ENCODE data around the gene CCM2L. TPM values are rescaled to one million over a fixed set of nuclear protein-coding genes. Genes with fewer than 3 reads are reported as not detected.
A peak's percentile ranks its signal among the peaks of the same experiment; 100 is the strongest.

The CCM2L gene
- total RNA-seq, 1 donor from 2014 or later: 0.11 TPM

DNA sequence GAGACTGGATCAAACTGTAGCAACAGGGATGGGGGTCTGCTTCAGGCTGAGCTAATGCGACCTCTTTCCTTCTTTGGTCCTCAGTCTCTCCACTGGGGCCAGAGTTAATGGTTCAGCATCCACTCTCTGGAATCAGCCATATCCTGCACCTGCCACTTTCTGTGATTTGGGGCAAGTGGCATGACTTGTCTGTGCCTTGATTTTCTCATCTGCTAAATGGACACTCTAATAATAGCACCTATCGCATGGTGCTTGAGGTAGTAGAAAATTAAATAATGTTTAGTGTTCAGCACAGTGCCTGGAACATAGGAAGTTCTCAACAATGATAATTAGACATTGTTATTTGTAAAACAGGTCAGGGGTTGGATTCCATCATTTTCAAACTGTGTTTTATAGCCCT lies 35.9 kb upstream of the CCM2L start:
- TF ChIP-seq EZH2 (IDR thresholded peaks at IDR 0.05; ENCODE audit: insufficient read depth, low read length): no peak
- TF ChIP-seq, protein P1, sequence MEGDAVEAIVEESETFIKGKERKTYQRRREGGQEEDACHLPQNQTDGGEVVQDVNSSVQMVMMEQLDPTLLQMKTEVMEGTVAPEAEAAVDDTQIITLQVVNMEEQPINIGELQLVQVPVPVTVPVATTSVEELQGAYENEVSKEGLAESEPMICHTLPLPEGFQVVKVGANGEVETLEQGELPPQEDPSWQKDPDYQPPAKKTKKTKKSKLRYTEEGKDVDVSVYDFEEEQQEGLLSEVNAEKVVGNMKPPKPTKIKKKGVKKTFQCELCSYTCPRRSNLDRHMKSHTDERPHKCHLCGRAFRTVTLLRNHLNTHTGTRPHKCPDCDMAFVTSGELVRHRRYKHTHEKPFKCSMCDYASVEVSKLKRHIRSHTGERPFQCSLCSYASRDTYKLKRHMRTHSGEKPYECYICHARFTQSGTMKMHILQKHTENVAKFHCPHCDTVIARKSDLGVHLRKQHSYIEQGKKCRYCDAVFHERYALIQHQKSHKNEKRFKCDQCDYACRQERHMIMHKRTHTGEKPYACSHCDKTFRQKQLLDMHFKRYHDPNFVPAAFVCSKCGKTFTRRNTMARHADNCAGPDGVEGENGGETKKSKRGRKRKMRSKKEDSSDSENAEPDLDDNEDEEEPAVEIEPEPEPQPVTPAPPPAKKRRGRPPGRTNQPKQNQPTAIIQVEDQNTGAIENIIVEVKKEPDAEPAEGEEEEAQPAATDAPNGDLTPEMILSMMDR (IDR thresholded peaks at IDR 0.05; ENCODE audit: insufficient read depth, low read depth, low read length): no peak
- no peak overlapping the region for H3K4me3 ChIP-seq (ENCODE audit: insufficient read depth, low read depth, low read length)
- Mint-ChIP-seq H3K36me3 (ENCODE audit: low read depth, unreplicated experiment) (no peaks in the 10 kb centered on the region), H3K27me3 (ENCODE audit: low read depth, unreplicated experiment) (peaks cover 29% of the 10 kb centered on the region), H3K4me3 (ENCODE audit: unreplicated experiment) (no peak overlapping the region), H3K9me3 (ENCODE audit: unreplicated experiment) (peaks cover 6% of the 10 kb centered on the region), H3K4me1 (ENCODE audit: low read depth, unreplicated experiment) (peaks cover 22% of the 10 kb centered on the region), H3K27ac (ENCODE audit: unreplicated experiment) (no peak overlapping the region)
- peaks cover 2% of the 10 kb centered on the region for H4K20me1 ChIP-seq (ENCODE audit: insufficient read depth, low read length)
- no peaks in the 10 kb centered on the region for H3K4me1 ChIP-seq (ENCODE audit: insufficient read depth, low read length)
- H3K79me2 ChIP-seq (ENCODE audit: insufficient read depth, low read length): no peaks in the 10 kb centered on the region
- H3K27ac ChIP-seq (ENCODE audit: low read depth, low read length): no peak overlapping the region
- no peak for DNase-seq (ENCODE audit: low read depth)
- no peak overlapping the region for H2AFZ ChIP-seq (ENCODE audit: low read depth, low read length)
- no peaks in the 10 kb centered on the region for H3K36me3 ChIP-seq (ENCODE audit: insufficient read depth, low read length)
- H3K9me3 ChIP-seq (ENCODE audit: insufficient read depth, low read depth, low read length): no peaks in the 10 kb centered on the region
- no peak overlapping the region for H3K4me2 ChIP-seq (ENCODE audit: low read length)
- FAIRE-seq: no peak
- peaks cover 45% of the 10 kb centered on the region for H3K27me3 ChIP-seq (ENCODE audit: insufficient read depth, low read length)
- H3K9ac ChIP-seq (ENCODE audit: low read length): no peak overlapping the region

DNA sequence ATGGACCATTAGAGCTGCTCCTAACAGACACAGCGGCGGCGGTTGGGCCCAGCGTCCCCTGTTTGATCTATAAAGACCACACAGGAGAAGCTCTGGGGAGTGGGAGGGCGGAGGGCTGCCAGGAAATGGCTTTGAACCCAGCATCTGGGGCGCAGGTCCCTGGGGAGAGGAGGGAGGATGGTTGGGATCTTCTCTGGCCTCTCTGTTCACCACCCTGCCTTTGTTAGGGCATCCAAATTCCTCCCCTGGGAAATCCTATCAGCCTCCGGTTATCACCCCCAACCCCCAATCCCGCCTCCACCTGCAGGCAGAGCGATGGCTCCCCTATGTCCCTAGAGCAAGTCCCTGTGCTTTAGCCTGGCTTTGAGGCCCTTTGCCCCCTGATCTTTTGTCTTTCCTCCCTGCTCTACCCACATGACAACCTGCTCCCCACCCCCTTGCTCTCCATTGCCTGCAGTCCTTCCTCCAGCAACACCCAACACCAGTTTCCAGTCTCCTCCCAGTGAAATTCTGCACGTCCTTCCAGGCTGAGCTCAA lies 35.2 kb upstream of the CCM2L start:
- H3K4me3 ChIP-seq (ENCODE audit: insufficient read depth, low read depth, low read length): no peak overlapping the region
- H3K27me3 ChIP-seq (ENCODE audit: insufficient read depth, low read length): peaks cover 37% of the 10 kb centered on the region
- peaks cover 23% of the 10 kb centered on the region for H3K27me3 Mint-ChIP-seq (ENCODE audit: low read depth, unreplicated experiment)
- H4K20me1 ChIP-seq (ENCODE audit: insufficient read depth, low read length): no peaks in the 10 kb centered on the region
- FAIRE-seq (no peak), DNase-seq (ENCODE audit: low read depth) (no peak)
- H3K79me2 ChIP-seq (ENCODE audit: insufficient read depth, low read length): no peaks in the 10 kb centered on the region
- no peaks in the 10 kb centered on the region for H3K36me3 Mint-ChIP-seq (ENCODE audit: low read depth, unreplicated experiment)
- peaks cover 6% of the 10 kb centered on the region for H3K9me3 Mint-ChIP-seq (ENCODE audit: unreplicated experiment)
- peaks cover 27% of the 10 kb centered on the region for H3K4me1 Mint-ChIP-seq (ENCODE audit: low read depth, unreplicated experiment)
- no peak overlapping the region for H3K9ac ChIP-seq (ENCODE audit: low read length)
- TF ChIP-seq EZH2 (IDR thresholded peaks at IDR 0.05; ENCODE audit: insufficient read depth, low read length): no peak
- TF ChIP-seq, protein P1 (IDR thresholded peaks at IDR 0.05; ENCODE audit: insufficient read depth, low read depth, low read length): no peak
- no peak overlapping the region for H3K27ac ChIP-seq (ENCODE audit: low read depth, low read length)
- H3K36me3 ChIP-seq (ENCODE audit: insufficient read depth, low read length): no peaks in the 10 kb centered on the region
- peak overlapping the region; percentile 70 for H3K27ac Mint-ChIP-seq (ENCODE audit: unreplicated experiment)
- no peaks in the 10 kb centered on the region for H3K9me3 ChIP-seq (ENCODE audit: insufficient read depth, low read depth, low read length)
- no peak overlapping the region for H3K4me3 Mint-ChIP-seq (ENCODE audit: unreplicated experiment)
- no peaks in the 10 kb centered on the region for H3K4me1 ChIP-seq (ENCODE audit: insufficient read depth, low read length)
- no peak overlapping the region for H3K4me2 ChIP-seq (ENCODE audit: low read length)
- no peak overlapping the region for H2AFZ ChIP-seq (ENCODE audit: low read depth, low read length)

DNA sequence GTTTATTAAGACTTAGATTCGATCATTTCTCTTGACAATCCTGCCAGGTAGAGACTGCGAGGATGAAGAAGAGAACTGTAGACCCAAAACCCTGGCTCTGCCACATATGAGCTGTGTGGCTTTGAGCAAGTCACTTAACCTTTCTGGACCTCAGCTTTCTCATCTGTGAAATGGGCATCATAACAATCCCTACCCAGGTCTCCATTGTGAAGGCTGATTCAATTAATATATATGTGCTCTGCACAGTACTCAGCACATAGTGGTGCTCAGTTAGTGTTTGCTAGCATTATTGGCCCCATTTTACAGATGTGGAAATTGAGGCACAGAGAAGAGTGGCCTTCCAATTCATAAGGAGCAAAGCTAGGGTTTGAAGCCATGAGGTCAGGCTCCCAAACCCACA lies 34.4 kb upstream of the CCM2L start:
- FAIRE-seq (no peak), DNase-seq (ENCODE audit: low read depth) (no peak)
- no peak overlapping the region for H3K4me3 Mint-ChIP-seq (ENCODE audit: unreplicated experiment)
- no peak overlapping the region for H3K4me3 ChIP-seq (ENCODE audit: insufficient read depth, low read depth, low read length)
- peaks cover 30% of the 10 kb centered on the region for H3K4me1 Mint-ChIP-seq (ENCODE audit: low read depth, unreplicated experiment)
- H3K36me3 ChIP-seq (ENCODE audit: insufficient read depth, low read length): no peaks in the 10 kb centered on the region
- peaks cover 33% of the 10 kb centered on the region for H3K27me3 ChIP-seq (ENCODE audit: insufficient read depth, low read length)
- H3K27me3 Mint-ChIP-seq (ENCODE audit: low read depth, unreplicated experiment): peaks cover 14% of the 10 kb centered on the region
- H3K9me3 Mint-ChIP-seq (ENCODE audit: unreplicated experiment): peaks cover 6% of the 10 kb centered on the region
- no peaks in the 10 kb centered on the region for H3K4me1 ChIP-seq (ENCODE audit: insufficient read depth, low read length)
- H3K9ac ChIP-seq (ENCODE audit: low read length): no peak overlapping the region
- H3K79me2 ChIP-seq (ENCODE audit: insufficient read depth, low read length): no peaks in the 10 kb centered on the region
- H3K27ac Mint-ChIP-seq (ENCODE audit: unreplicated experiment): no peak overlapping the region
- no peak overlapping the region for H2AFZ ChIP-seq (ENCODE audit: low read depth, low read length)
- TF ChIP-seq, protein P1 (IDR thresholded peaks at IDR 0.05; ENCODE audit: insufficient read depth, low read depth, low read length): no peak
- TF ChIP-seq EZH2 (IDR thresholded peaks at IDR 0.05; ENCODE audit: insufficient read depth, low read length): no peak
- H3K9me3 ChIP-seq (ENCODE audit: insufficient read depth, low read depth, low read length): no peaks in the 10 kb centered on the region
- H3K4me2 ChIP-seq (ENCODE audit: low read length): no peak overlapping the region
- no peaks in the 10 kb centered on the region for H4K20me1 ChIP-seq (ENCODE audit: insufficient read depth, low read length)
- no peak overlapping the region for H3K27ac ChIP-seq (ENCODE audit: low read depth, low read length)
- H3K36me3 Mint-ChIP-seq (ENCODE audit: low read depth, unreplicated experiment): no peaks in the 10 kb centered on the region

Data from astrocyte (in vitro differentiated cells and primary cell).